Ascending aorta (tissue), 2 donors: ENCODE data around the gene DNAH1. TPM values are rescaled to one million over a fixed set of nuclear protein-coding genes. Genes with fewer than 3 reads are reported as not detected.

Source experiments
- DNase-seq, 2 donors: peaks; one replicate each; pipeline ENCODE4 v3.0.0-alpha.2; 2019; ENCODE audit warnings: low spot score in 2 of 2
- H3K27ac ChIP-seq, 2 donors: fragments of 200-600 bp; sonication (generic); one replicate each; pipeline ENCODE4 v1.5.1; 2016 to 2017; ENCODE audit warnings: mild to moderate bottlenecking in 1 of 2
- H3K27me3 ChIP-seq: fragments of 200-600 bp; sonication (generic); one replicate; pipeline ENCODE4 v1.5.1; 2017
- H3K36me3 ChIP-seq, 2 donors: fragments of 200-600 bp; sonication (generic); one replicate each; pipeline ENCODE4 v1.5.1; 2016
- H3K4me1 ChIP-seq, 2 donors: fragments of 200-600 bp; sonication (generic); one replicate each; pipeline ENCODE4 v1.5.1; 2016 to 2017; ENCODE audit warnings: mild to moderate bottlenecking in 1 of 2
- H3K4me3 ChIP-seq, 2 donors: fragments of 200-600 bp; sonication (generic); one replicate each; pipeline ENCODE4 v1.5.1; 2016 to 2017; ENCODE audit warnings: mild to moderate bottlenecking in 1 of 2
- H3K9me3 ChIP-seq, 2 donors: fragments of 200-600 bp; sonication (generic); one replicate each; pipeline ENCODE4 v1.5.1; 2016
- CTCF ChIP-seq, 3 experiments: fragments of 200-600 bp in 2 of 3; fragments of 450-650 bp in 1 of 3; sonication (generic) in 2 of 3; IDR thresholded peaks; one replicate each; pipeline ENCODE4 v1.5.1; 2016 to 2019; ENCODE audit warnings: antibody characterized with exemption in 3 of 3, mild to moderate bottlenecking in 1 of 3, moderate library complexity in 1 of 3
- intact Hi-C: fragments of 100-400 bp; cut with DNase I; formaldehyde crosslinking; loops from one replicate; pipeline ENCODE4 v1.15.1; 2023
- total RNA-seq: library from RNA; depleted of rRNA; stranded (reverse); fragments of >200 nt; gene quantifications from one replicate; pipeline ENCODE4 v1.1.0, GENCODE V29; 2016

DNAH1 gene
- total RNA-seq, 1 donor from 2014 or later = 7.6 TPM

DNA sequence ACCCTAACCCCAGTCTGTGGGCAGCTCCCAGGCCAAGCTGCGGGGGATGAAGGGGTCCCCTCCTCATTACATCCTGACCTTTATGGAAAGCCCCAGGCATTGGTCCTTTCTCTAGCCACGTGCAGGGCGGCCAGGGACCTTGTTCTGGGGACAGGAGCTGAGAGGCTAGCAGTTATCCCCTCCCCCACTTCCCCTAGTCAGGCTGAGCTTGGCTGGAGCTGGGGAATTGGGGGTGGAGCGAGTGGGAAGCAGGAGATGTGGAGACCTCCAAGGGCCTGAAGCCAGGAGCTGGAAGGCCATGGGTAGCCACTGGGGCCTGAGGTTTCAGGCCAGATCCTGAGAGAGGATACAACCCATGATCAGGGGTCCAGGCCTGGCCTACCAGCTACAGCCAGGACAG, 45.8 kb downstream of the DNAH1 start:
- Histone ChIP-seq H3K4me3 (no peak overlapping the region), H3K36me3 (peaks cover 44 to 69% of the 10 kb centered on the region in 2 donors), H3K4me1 (no peaks in the 10 kb centered on the region), H3K27me3 (no peaks in the 10 kb centered on the region), H3K9me3 (no peaks in the 10 kb centered on the region), H3K27ac (no peak overlapping the region)
- no peak for DNase-seq
- intact Hi-C loops = no loop called here
- no peak for TF ChIP-seq CTCF (IDR thresholded peaks at IDR 0.05)

GRCh38 chr3:52364322-52365035, 48.4 kb downstream of the DNAH1 start:
- no peak overlapping the region for H3K27ac ChIP-seq
- H3K4me1 ChIP-seq = no peaks in the 10 kb centered on the region
- no peak overlapping the region for H3K4me3 ChIP-seq
- H3K27me3 ChIP-seq = no peaks in the 10 kb centered on the region
- no peak for TF ChIP-seq CTCF (IDR thresholded peaks at IDR 0.05)
- H3K9me3 ChIP-seq = no peaks in the 10 kb centered on the region
- DNase-seq = no peak
- intact Hi-C loops = no loop called here
- H3K36me3 ChIP-seq = peaks cover 41 to 58% of the 10 kb centered on the region in 2 donors

DNA sequence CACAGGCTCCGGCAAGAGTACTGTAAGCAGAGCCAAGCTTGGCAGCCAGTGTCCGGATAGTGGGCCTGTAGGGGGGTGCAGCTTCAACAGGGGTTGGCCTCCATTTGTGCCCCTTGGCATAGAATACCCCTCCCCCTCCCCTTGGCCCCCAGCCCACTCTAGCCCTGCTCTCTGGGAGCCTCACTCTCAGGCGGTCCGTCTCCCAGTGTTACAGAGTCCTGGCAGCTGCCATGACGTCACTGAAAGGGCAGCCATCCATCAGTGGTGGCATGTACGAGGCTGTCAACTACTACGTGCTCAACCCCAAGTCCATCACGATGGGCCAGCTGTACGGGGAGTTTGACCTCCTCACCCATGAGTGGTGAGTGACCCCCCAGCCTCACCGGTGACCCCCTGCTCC, 50.4 kb downstream of the DNAH1 start:
- peaks cover 26 to 40% of the 10 kb centered on the region in 2 donors for H3K36me3 ChIP-seq
- no peaks in the 10 kb centered on the region for H3K9me3 ChIP-seq
- no peak overlapping the region for H3K27ac ChIP-seq
- intact Hi-C loops = no loop called here
- DNase-seq = no peak
- no peaks in the 10 kb centered on the region for H3K4me1 ChIP-seq
- H3K27me3 ChIP-seq = no peaks in the 10 kb centered on the region
- no peak overlapping the region for H3K4me3 ChIP-seq
- no peak for TF ChIP-seq CTCF (IDR thresholded peaks at IDR 0.05)

DNA sequence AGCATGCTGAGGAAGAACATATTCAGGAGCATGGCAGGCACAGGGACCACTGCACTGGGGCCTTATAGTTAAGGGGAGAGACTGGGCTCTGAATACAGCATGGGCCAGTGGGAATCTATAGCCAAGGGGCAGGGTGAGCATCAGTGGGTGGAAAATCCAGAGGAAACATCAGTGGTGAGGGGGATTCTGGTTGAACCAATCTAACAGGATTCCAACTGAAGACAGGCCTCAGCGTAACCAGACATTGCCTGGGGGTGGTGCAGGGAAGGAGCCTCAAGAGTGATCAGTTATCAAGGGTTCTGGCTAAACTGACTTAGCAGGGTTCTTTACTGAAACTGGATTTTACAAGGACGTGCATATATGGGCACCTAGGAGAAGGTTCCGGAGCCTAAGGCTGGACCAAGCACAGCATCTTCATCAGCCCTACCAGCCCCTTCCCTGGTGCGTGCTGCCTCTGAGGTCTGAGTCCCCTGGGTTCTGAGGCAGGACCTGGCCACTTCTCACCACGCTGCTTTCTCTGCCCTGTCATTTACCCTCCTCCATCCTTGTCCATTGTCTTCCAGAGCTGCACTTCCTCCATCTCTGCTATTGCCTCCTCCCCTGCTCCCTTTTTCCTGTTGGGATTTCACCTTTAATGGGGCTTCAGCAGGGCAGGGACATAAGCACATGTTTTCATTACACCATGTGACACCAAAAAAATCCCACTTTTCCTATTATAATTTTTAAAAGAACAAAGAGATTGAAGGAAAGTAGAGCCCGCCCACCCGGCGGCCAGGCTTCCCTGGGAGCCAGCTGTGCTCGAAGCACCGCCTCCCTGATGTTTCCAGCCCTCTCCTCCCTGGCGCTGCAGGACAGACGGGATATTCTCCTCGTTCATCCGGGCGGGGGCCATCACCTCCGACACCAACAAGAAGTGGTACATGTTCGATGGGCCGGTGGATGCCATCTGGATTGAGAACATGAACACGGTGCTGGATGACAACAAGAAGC, 52.1 kb downstream of the DNAH1 start:
- Histone ChIP-seq H3K27ac (no peak overlapping the region), H3K4me1 (no peaks in the 10 kb centered on the region), H3K4me3 (no peak overlapping the region), H3K36me3 (peaks cover 21 to 33% of the 10 kb centered on the region in 2 donors), H3K27me3 (no peaks in the 10 kb centered on the region), H3K9me3 (no peaks in the 10 kb centered on the region)
- no peak for TF ChIP-seq CTCF (IDR thresholded peaks at IDR 0.05)
- intact Hi-C loops = no loop called here
- DNase-seq = no peak

DNA sequence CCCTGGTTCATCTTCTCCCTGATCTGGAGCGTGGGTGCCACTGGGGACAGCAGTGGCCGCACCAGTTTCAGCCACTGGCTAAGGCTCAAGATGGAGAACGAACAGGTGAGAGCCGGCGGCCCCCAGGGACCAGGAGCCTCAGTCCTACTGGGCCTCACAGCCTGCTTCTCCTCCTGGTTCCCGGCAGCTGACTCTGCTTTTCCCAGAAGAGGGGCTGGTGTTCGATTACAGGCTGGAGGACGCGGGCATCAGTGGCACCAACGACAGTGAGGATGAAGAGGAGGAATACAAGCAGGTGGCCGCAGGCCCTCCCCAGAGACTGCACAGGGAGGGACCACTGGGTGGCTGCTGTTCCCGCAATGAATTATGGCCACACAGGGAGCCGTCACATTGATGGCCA, 54.4 kb downstream of the DNAH1 start:
- intact Hi-C loops = no loop called here
- TF ChIP-seq CTCF (IDR thresholded peaks at IDR 0.05) = no peak
- Histone ChIP-seq H3K9me3 (no peaks in the 10 kb centered on the region), H3K4me3 (no peak overlapping the region), H3K27me3 (no peaks in the 10 kb centered on the region), H3K36me3 (peaks cover 7 to 21% of the 10 kb centered on the region in 2 donors), H3K27ac (no peak overlapping the region), H3K4me1 (no peaks in the 10 kb centered on the region)
- DNase-seq = no peak
